KOPT-K1 (cell line): Measurements from ENCODE around the gene UBXN7.
A peak's percentile ranks its signal among the peaks of the same experiment; 100 is the strongest.
"Not testable (repeated sequence)": the region's sequence is repeated elsewhere in the genome, so short reads cannot be mapped to it uniquely, and the experiment has no call there.

Source experiments
- H3K27ac ChIP-seq: fragments of 200-600 bp; sonication (generic); 2 replicates; pipeline ENCODE4 v1.5.1; 2016; ENCODE audit warnings: antibody characterized with exemption, mild to moderate bottlenecking, low read depth, low read length; ENCODE audit not compliant: poor library complexity, severe bottlenecking
- H3K36me3 ChIP-seq: fragments of 200-600 bp; sonication (generic); 2 replicates; pipeline ENCODE4 v1.5.1; 2017; ENCODE audit warnings: antibody characterized with exemption, mild to moderate bottlenecking, low read length, moderate library complexity; ENCODE audit not compliant: insufficient read depth
- H3K9me3 ChIP-seq: fragments of 200-600 bp; sonication (generic); 2 replicates; pipeline ENCODE4 v1.5.1; 2017; ENCODE audit warnings: antibody characterized with exemption, low read length, mild to moderate bottlenecking; ENCODE audit not compliant: insufficient read depth, poor library complexity, severe bottlenecking

Gene UBXN7

GRCh38 chr3:196431181-196432136, 768 bp downstream of the UBXN7 start:
- Histone ChIP-seq H3K36me3 (peaks cover 15% of the 10 kb centered on the region), H3K27ac (peak overlapping the region; percentile 66), H3K9me3 (no peaks in the 10 kb centered on the region)

GRCh38 chr3:196428041-196428440, 4.2 kb downstream of the UBXN7 start:
- Histone ChIP-seq H3K9me3 (no peaks in the 10 kb centered on the region), H3K27ac (no peak overlapping the region), H3K36me3 (peaks cover 23% of the 10 kb centered on the region)

- H3K9me3 ChIP-seq, H3K27ac ChIP-seq: not testable (repeated sequence)
- H3K36me3 ChIP-seq = peaks cover 23% of the 10 kb centered on the region
Measured at GRCh38 chr3:196424421-196424820, 7.8 kb downstream of the UBXN7 start.

GRCh38 chr3:196423044-196423781, 9.0 kb downstream of the UBXN7 start:
- Histone ChIP-seq H3K27ac (no peak overlapping the region), H3K9me3 (no peaks in the 10 kb centered on the region), H3K36me3 (peaks cover 23% of the 10 kb centered on the region)

GRCh38 chr3:196421668-196422067, 10.6 kb downstream of the UBXN7 start:
- not testable (repeated sequence) for H3K36me3 ChIP-seq, H3K27ac ChIP-seq, H3K9me3 ChIP-seq

GRCh38 chr3:196419386-196419785, 12.8 kb downstream of the UBXN7 start:
- Histone ChIP-seq H3K9me3 (no peaks in the 10 kb centered on the region), H3K36me3 (peaks cover 6% of the 10 kb centered on the region; the same call in 1 of the 2 replicates), H3K27ac (no peak overlapping the region)

GRCh38 chr3:196418601-196419000, 13.6 kb downstream of the UBXN7 start:
- Histone ChIP-seq H3K27ac (no peak overlapping the region), H3K9me3 (no peaks in the 10 kb centered on the region), H3K36me3 (peaks cover 6% of the 10 kb centered on the region; the same call in 1 of the 2 replicates)

- Histone ChIP-seq H3K36me3 (peaks cover 6% of the 10 kb centered on the region; the same call in 1 of the 2 replicates), H3K9me3 (no peaks in the 10 kb centered on the region)
Measured at GRCh38 chr3:196414469-196414868, 17.8 kb downstream of the UBXN7 start.

GRCh38 chr3:196412704-196413103, 19.5 kb downstream of the UBXN7 start:
- Histone ChIP-seq H3K36me3 (peaks cover 6% of the 10 kb centered on the region; the same call in 1 of the 2 replicates), H3K9me3 (peaks cover 8% of the 10 kb centered on the region), H3K27ac (no peak overlapping the region)

More at GRCh38 chr3:196414469-196414868, 17.8 kb downstream of the UBXN7 start:
- no peak overlapping the region for H3K27ac ChIP-seq

GRCh38 chr3:196409409-196409808, 22.8 kb downstream of the UBXN7 start:
- peaks cover 8% of the 10 kb centered on the region for H3K9me3 ChIP-seq
- H3K36me3 ChIP-seq = peaks cover 27% of the 10 kb centered on the region
- no peak overlapping the region for H3K27ac ChIP-seq

- Histone ChIP-seq H3K36me3 (peaks cover 31% of the 10 kb centered on the region), H3K9me3 (peaks cover 8% of the 10 kb centered on the region), H3K27ac (no peak overlapping the region)
Measured at GRCh38 chr3:196408565-196409300, 23.5 kb downstream of the UBXN7 start.

- H3K9me3 ChIP-seq = peaks cover 8% of the 10 kb centered on the region
- peaks cover 48% of the 10 kb centered on the region for H3K36me3 ChIP-seq
- H3K27ac ChIP-seq = no peak overlapping the region
Measured at GRCh38 chr3:196406811-196407470, 25.3 kb downstream of the UBXN7 start.

GRCh38 chr3:196400331-196400730, 31.9 kb downstream of the UBXN7 start:
- Histone ChIP-seq H3K36me3 (peaks cover 77% of the 10 kb centered on the region), H3K27ac (no peak overlapping the region), H3K9me3 (no peaks in the 10 kb centered on the region)

- Histone ChIP-seq H3K9me3 (no peaks in the 10 kb centered on the region), H3K27ac (no peak overlapping the region)
Measured at GRCh38 chr3:196399485-196399945, 32.7 kb downstream of the UBXN7 start.

More at GRCh38 chr3:196399485-196399945, 32.7 kb downstream of the UBXN7 start:
- peaks cover 74% of the 10 kb centered on the region for H3K36me3 ChIP-seq
